SK-N-SH (cell line): Measurements from ENCODE around the gene PCNX4. TPM values are rescaled to one million over a fixed set of nuclear protein-coding genes. Genes with fewer than 3 reads are reported as not detected.

Experiments
- CTCF ChIA-PET: fragments of 300-600, 350-600 bp; formaldehyde crosslinking; extraction: SDS; loops from one replicate; lab custom pipeline; 2021; lab: Yijun Ruan, JAX
- POLR2A ChIA-PET: fragments of 350-600 bp; sonication (Branson Sonifier 250); formaldehyde crosslinking; extraction: SDS; loops from one replicate; lab custom pipeline; 2020; ENCODE audit warnings: antibody characterized with exemption, inconsistent platforms; lab: Yijun Ruan, JAX
- DNase-seq: peaks from one replicate; pipeline ENCODE4 v3.0.0; 2012
- H2AFZ ChIP-seq: fragments of 200-600 bp; sonication (generic); 2 replicates; pipeline ENCODE4 v1.8.1; 2016; ENCODE audit warnings: antibody characterized with exemption, mild to moderate bottlenecking, low read depth
- H3F3A ChIP-seq: fragments of 200-600 bp; sonication (generic); replicated peaks from 2 replicates; pipeline ENCODE3; 2016; ENCODE audit warnings: antibody characterized with exemption, mild to moderate bottlenecking; ENCODE audit not compliant: insufficient read depth
- H3K27ac ChIP-seq, 2 experiments: fragments of 200-500 bp in 1 of 2; fragments of 200-600 bp in 1 of 2; sonication (Bioruptor generic) in 1 of 2; sonication (generic), shearing (Covaris generic) in 1 of 2; 2 replicates each; pipeline versions ENCODE4 v1.5.1 to v1.6.1; 2014 to 2016; ENCODE audit warnings: low read depth in 2 of 2, inconsistent platforms in 1 of 2, low read length in 1 of 2, mild to moderate bottlenecking in 1 of 2, mixed read lengths in 1 of 2
- H3K27me3 ChIP-seq: fragments of 200-600 bp; sonication (generic), shearing (Covaris generic); 2 replicates; pipeline ENCODE4 v1.6.1; 2016; ENCODE audit warnings: mixed run types; ENCODE audit not compliant: insufficient read depth
- H3K36me3 ChIP-seq, 2 experiments: fragments of 200-500 bp in 1 of 2; fragments of 200-600 bp in 1 of 2; sonication (Bioruptor generic) in 1 of 2; sonication (generic) in 1 of 2; replicated peaks in 1 of 2; 2 replicates each; pipeline versions ENCODE3 to v1.5.1; 2014 to 2016; ENCODE audit warnings: low read length in 1 of 2, mild to moderate bottlenecking in 1 of 2; ENCODE audit not compliant: insufficient read depth in 2 of 2, control insufficient read depth in 1 of 2
- H3K4me1 ChIP-seq, 2 experiments: fragments of 200-500 bp in 1 of 2; fragments of 200-600 bp in 1 of 2; sonication (Bioruptor generic) in 1 of 2; sonication (generic), shearing (Covaris generic) in 1 of 2; 2 replicates each; pipeline versions ENCODE4 v1.5.1 to v1.6.1; 2014 to 2016; ENCODE audit warnings: low read depth in 1 of 2, low read length in 1 of 2, mixed run types in 1 of 2; ENCODE audit not compliant: insufficient read depth in 2 of 2, control insufficient read depth in 1 of 2
- H3K4me2 ChIP-seq: fragments of 200-600 bp; sonication (generic), shearing (Covaris generic); 2 replicates; pipeline ENCODE4 v1.6.1; 2017; ENCODE audit warnings: mixed run types
- H3K4me3 ChIP-seq, 2 experiments: fragments of 200-500 bp in 1 of 2; fragments of 200-600 bp in 1 of 2; sonication (Bioruptor generic) in 1 of 2; sonication (generic), shearing (Covaris generic) in 1 of 2; 2 replicates each; pipeline versions ENCODE4 v1.5.1 to v1.8.1; 2014 to 2016; ENCODE audit warnings: low read depth in 2 of 2, inconsistent platforms in 1 of 2, low read length in 1 of 2, mild to moderate bottlenecking in 1 of 2, mixed read lengths in 1 of 2, moderate library complexity in 1 of 2
- H3K79me2 ChIP-seq: fragments of 200-600 bp; sonication (generic); 2 replicates; pipeline ENCODE4 v1.8.1; 2017; ENCODE audit warnings: mild to moderate bottlenecking; ENCODE audit not compliant: insufficient read depth
- H3K9ac ChIP-seq: fragments of 200-600 bp; sonication (generic); 2 replicates; pipeline ENCODE4 v1.6.1; 2017; ENCODE audit warnings: mixed run types
- H3K9me2 ChIP-seq: fragments of 200-600 bp; sonication (generic); 2 replicates; pipeline ENCODE4 v1.6.1; 2017; ENCODE audit warnings: mixed run types
- H3K9me3 ChIP-seq: fragments of 200-600 bp; sonication (generic); 2 replicates; pipeline ENCODE4 v1.6.1; 2017; ENCODE audit warnings: mixed run types, mild to moderate bottlenecking, moderate library complexity
- H4K20me1 ChIP-seq: fragments of 200-600 bp; sonication (generic); 2 replicates; pipeline ENCODE4 v1.6.1; 2017; ENCODE audit warnings: mild to moderate bottlenecking, mixed run types; ENCODE audit not compliant: insufficient read depth
- EZH2phosphoT487 ChIP-seq: fragments of 200-600 bp; sonication (generic); IDR thresholded peaks from 2 replicates; pipeline ENCODE4 v1.6.1; 2017; ENCODE audit warnings: low read depth, mixed run types, mild to moderate bottlenecking, antibody characterized with exemption, moderate library complexity, borderline replicate concordance
- FOSL2 ChIP-seq: IDR thresholded peaks from 2 replicates; pipeline ENCODE4 v1.4.0; 2012; ENCODE audit warnings: low read depth, mild to moderate bottlenecking, moderate library complexity, borderline replicate concordance
- MEF2A ChIP-seq: IDR thresholded peaks from 2 replicates; pipeline ENCODE4 v1.4.0; 2012; ENCODE audit warnings: low read depth, borderline replicate concordance
- MXI1 ChIP-seq: IDR thresholded peaks from 2 replicates; pipeline ENCODE4 v1.6.1; 2012; ENCODE audit warnings: mild to moderate bottlenecking, low read depth, low read length, improper control_type of control experiment
- NFIC ChIP-seq: IDR thresholded peaks from 2 replicates; pipeline ENCODE4 v1.4.0; 2012; ENCODE audit warnings: borderline replicate concordance
- SIN3A ChIP-seq: IDR thresholded peaks from 2 replicates; pipeline ENCODE4 v1.6.1; 2012; ENCODE audit warnings: low read depth, mild to moderate bottlenecking, low read length, moderate library complexity, borderline replicate concordance
- WGBS: methylation state at CpG from one replicate; pipeline ENCODE4 v1.1.6; 2017; ENCODE audit warnings: low lambda C conversion rate; 5-methylcytosine and 5-hydroxymethylcytosine counted together
- polyA plus RNA-seq, 3 experiments: library from polyadenylated mRNA; depleted of rRNA; stranded (reverse); fragments of >200 nt; gene quantifications; 2 replicates each; pipeline ENCODE4 v1.2.3, GENCODE V29; 2012

Gene PCNX4
- polyA plus RNA-seq, 1 of the 3 experiments (the other 2 are of a cell fraction): 21.1 TPM

- 45% methylated on average over 1 of the region's 1 CpG for WGBS
Measured at GRCh38 chr14:60197629-60198303, 106.0 kb downstream of the PCNX4 start.

GRCh38 chr14:60199321-60199720 lies 107.6 kb downstream of the PCNX4 start:
- POLR2A ChIA-PET: no interaction called here
- CTCF ChIA-PET: interaction anchor here (2.7 kb wide), 1 partner anchor 235 kb away, joined by 12 read pairs; no protein-coding TSS in a partner anchor

More at GRCh38 chr14:60197629-60198303, 106.0 kb downstream of the PCNX4 start:
- no peak for DNase-seq
- Histone ChIP-seq H3K4me1 (no peaks in the 10 kb centered on the region), H3K79me2 (no peaks in the 10 kb centered on the region), H3F3A (no peaks in the 10 kb centered on the region), H3K9me3 (no peaks in the 10 kb centered on the region; the same call in 1 of the 2 replicates), H4K20me1 (no peaks in the 10 kb centered on the region), H3K36me3 (no peaks in the 10 kb centered on the region), H3K27ac (no peak overlapping the region), H3K4me2 (no peak overlapping the region), H3K27me3 (no peaks in the 10 kb centered on the region), H3K9ac (no peak overlapping the region), H3K4me3 (no peak overlapping the region), H2AFZ (no peak overlapping the region), H3K9me2 (no peaks in the 10 kb centered on the region)
- no peak for TF ChIP-seq MEF2A
- ChIA-PET CTCF (interaction anchor here (1.0 to 1.4 kb wide), 3 partner anchors 12 to 301 kb away, joined by 3 read pairs; no protein-coding TSS in a partner anchor), POLR2A (no interaction called here)

GRCh38 chr14:60204104-60204842 lies 112.5 kb downstream of the PCNX4 start:
- Histone ChIP-seq H3K9me2 (no peaks in the 10 kb centered on the region), H3K27me3 (no peaks in the 10 kb centered on the region; the same call in 1 of the 2 replicates), H3K9me3 (no peaks in the 10 kb centered on the region; the same call in 1 of the 2 replicates), H3K4me3 (no peak overlapping the region), H3K4me2 (no peak overlapping the region), H3K4me1 (peaks cover 0 to 4% of the 10 kb centered on the region in 2 experiments; a peak in 2 of 4 replicates), H3K9ac (no peak overlapping the region), H3K36me3 (no peaks in the 10 kb centered on the region), H4K20me1 (no peaks in the 10 kb centered on the region), H3K27ac (no peak overlapping the region), H3F3A (no peaks in the 10 kb centered on the region), H2AFZ (no peak overlapping the region; the same call in 1 of the 2 replicates), H3K79me2 (no peaks in the 10 kb centered on the region)
- ChIA-PET CTCF (interaction anchor here (0.9 kb wide), 1 partner anchor 303 kb away, joined by 3 read pairs; no protein-coding TSS in a partner anchor), POLR2A (no interaction called here)
- TF ChIP-seq MXI1 (no peak), EZH2phosphoT487 (no peak), NFIC (no peak)
- DNase-seq: no peak
- 25% methylated on average over 8 of the region's 8 CpGs for WGBS

More at GRCh38 chr14:60199321-60199720, 107.6 kb downstream of the PCNX4 start:
- Histone ChIP-seq H2AFZ (no peak overlapping the region), H3K4me2 (no peak overlapping the region), H3K9me3 (no peaks in the 10 kb centered on the region; the same call in 1 of the 2 replicates), H3K4me1 (peaks cover 0 to 4% of the 10 kb centered on the region in 2 experiments; a peak in 2 of 4 replicates), H3K9ac (no peak overlapping the region), H3K36me3 (no peaks in the 10 kb centered on the region), H3F3A (no peaks in the 10 kb centered on the region), H3K27ac (no peak overlapping the region), H3K9me2 (no peaks in the 10 kb centered on the region), H3K79me2 (no peaks in the 10 kb centered on the region), H3K27me3 (no peaks in the 10 kb centered on the region), H4K20me1 (no peaks in the 10 kb centered on the region), H3K4me3 (no peak overlapping the region)
- no peak for TF ChIP-seq NFIC
- TF ChIP-seq FOSL2: no peak
- no peak for TF ChIP-seq SIN3A
- no peak for DNase-seq
